Stimulated activated CD4-positive, alpha-beta T cell treated with anti-CD3 and anti-CD28 coated beads, Interleukin-2, amount 100 ng/mL, for 24 hours (primary cell): ENCODE data around the gene ITGA1.
A peak's percentile ranks its signal among the peaks of the same experiment; 100 is the strongest.

Experiments used
- DNase-seq, 2 donors: peaks; one replicate each; pipeline ENCODE4 v3.0.0-alpha.2; 2020

ITGA1 gene

GRCh38 chr5:52977264-52977897 lies 189.7 kb downstream of the ITGA1 start:
- no peak for DNase-seq

- no peak for DNase-seq
Observed at GRCh38 chr5:52981507-52981906, 193.8 kb downstream of the ITGA1 start.

- DNase-seq, result no peak
Observed at GRCh38 chr5:52983731-52984636, 196.3 kb downstream of the ITGA1 start.

- no peak for DNase-seq
Observed at GRCh38 chr5:52985306-52985705, 197.6 kb downstream of the ITGA1 start.

- DNase-seq, result no peak
Observed at GRCh38 chr5:52987711-52988331, 200.1 kb downstream of the ITGA1 start.

GRCh38 chr5:52988335-52989024 lies 200.8 kb downstream of the ITGA1 start:
- DNase-seq, result no peak

- DNase-seq, result peak; percentile 31 to 48
Observed at GRCh38 chr5:52989025-52989780, 201.5 kb downstream of the ITGA1 start, which contains the start of gene ITGA2. ITGA2 (plus strand) TSS chr5:52989352; CDS start chr5:52989469, 117 bp downstream.

- peak; percentile 23 to 40 for DNase-seq
Observed at GRCh38 chr5:52989781-52990527, 202.2 kb downstream of the ITGA1 start.

GRCh38 chr5:52990528-52990925 lies 202.8 kb downstream of the ITGA1 start:
- no peak for DNase-seq

GRCh38 chr5:52993367-52993766 lies 205.7 kb downstream of the ITGA1 start:
- no peak for DNase-seq

GRCh38 chr5:52994266-52994665 lies 206.6 kb downstream of the ITGA1 start:
- DNase-seq, result no peak

- DNase-seq, result no peak
Observed at GRCh38 chr5:52995095-52995494, 207.4 kb downstream of the ITGA1 start.

GRCh38 chr5:52995914-52996313 lies 208.2 kb downstream of the ITGA1 start:
- DNase-seq, result no peak

- no peak for DNase-seq
Observed at GRCh38 chr5:52996979-52997378, 209.3 kb downstream of the ITGA1 start.

GRCh38 chr5:52997424-52997823 lies 209.7 kb downstream of the ITGA1 start:
- no peak for DNase-seq

GRCh38 chr5:52998552-52999313 lies 211.0 kb downstream of the ITGA1 start:
- DNase-seq, result no peak

GRCh38 chr5:52999344-52999949 lies 211.7 kb downstream of the ITGA1 start:
- no peak for DNase-seq

- DNase-seq, result no peak
Observed at GRCh38 chr5:53001541-53001940, 213.8 kb downstream of the ITGA1 start.

GRCh38 chr5:53002491-53002890 lies 214.8 kb downstream of the ITGA1 start:
- DNase-seq, result no peak

GRCh38 chr5:53003144-53003543 lies 215.4 kb downstream of the ITGA1 start:
- no peak for DNase-seq
